GM19023 (cell line): ENCODE results near the gene FMN1.
"Not testable (repeated sequence)": the region's sequence is repeated elsewhere in the genome, so short reads cannot be mapped to it uniquely, and the experiment has no call there.

Experiments used
- ATAC-seq: cut with Tn5 transposase; IDR thresholded peaks from one replicate; pipeline ENCODE4 v1.9.1; 2021; ENCODE audit warnings: mild to moderate bottlenecking, moderate library complexity; ENCODE audit not compliant: unreplicated experiment

Gene FMN1

GRCh38 chr15:32991619-32992111, 202.8 kb downstream of the FMN1 start:
- ATAC-seq = no peak

GRCh38 chr15:32990071-32990470, 204.4 kb downstream of the FMN1 start:
- no peak for ATAC-seq

- no peak for ATAC-seq
Observed at GRCh38 chr15:32987067-32987466, 207.4 kb downstream of the FMN1 start.

- ATAC-seq = no peak
Observed at GRCh38 chr15:32986147-32986546, 208.4 kb downstream of the FMN1 start.

- ATAC-seq = no peak
Observed at GRCh38 chr15:32983679-32984078, 210.8 kb downstream of the FMN1 start.

DNA sequence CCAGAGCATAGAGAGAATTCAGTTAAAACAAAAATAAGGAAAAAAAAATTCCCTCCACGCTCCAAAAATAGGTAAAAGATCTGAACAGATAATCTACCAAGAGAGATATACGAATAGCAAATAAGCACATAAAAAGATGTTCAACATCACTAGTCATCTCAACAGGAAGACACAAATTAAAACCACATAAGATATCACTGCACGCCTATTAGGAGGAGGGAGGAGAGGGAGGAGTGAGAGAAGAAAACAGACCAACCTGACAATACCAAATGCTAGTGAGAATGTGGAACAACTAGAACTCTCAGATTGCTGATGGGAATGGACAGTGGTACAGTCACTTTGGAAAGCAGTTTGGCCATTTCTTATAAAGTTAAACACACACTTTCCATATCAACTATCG, 212.5 kb downstream of the FMN1 start:
- no peak for ATAC-seq

DNA sequence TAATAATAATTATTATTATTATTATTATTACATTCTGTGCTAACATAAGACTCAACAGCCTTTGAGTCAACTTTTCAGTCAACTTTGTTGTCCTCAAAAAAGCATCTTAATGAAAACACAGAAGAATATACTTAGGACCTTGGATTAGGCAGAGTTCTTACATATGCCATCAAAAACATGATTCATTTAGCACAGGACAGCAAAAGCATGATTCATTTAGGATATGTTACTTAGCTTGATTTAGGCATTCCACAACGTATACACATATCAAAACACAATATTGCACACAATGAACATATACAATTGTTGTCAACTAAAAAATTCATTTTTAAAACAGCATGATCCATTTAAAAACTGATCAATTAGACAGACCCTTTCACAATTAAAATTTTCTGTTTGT, 213.0 kb downstream of the FMN1 start:
- ATAC-seq = no peak

DNA sequence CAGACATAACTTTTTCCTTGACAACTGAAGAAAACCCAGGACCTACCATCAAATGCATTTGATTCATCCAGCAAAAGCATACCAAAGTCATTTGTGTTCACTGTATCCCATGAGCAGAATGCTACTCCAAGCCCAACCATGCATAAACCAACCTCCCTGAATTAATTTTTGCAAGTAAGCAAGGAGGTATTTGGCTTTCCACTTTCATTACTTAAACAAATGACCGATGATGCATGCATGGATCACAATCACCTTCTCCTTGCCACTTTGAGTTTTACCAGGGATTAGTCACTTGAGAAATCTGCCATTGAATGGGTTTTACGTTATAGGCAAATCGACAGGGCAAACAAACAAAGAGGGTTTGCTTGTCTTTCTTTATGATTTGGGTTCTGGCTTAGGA, 214.8 kb downstream of the FMN1 start:
- no peak for ATAC-seq

- no peak for ATAC-seq
Observed at GRCh38 chr15:32977506-32977905, 217.0 kb downstream of the FMN1 start.

DNA sequence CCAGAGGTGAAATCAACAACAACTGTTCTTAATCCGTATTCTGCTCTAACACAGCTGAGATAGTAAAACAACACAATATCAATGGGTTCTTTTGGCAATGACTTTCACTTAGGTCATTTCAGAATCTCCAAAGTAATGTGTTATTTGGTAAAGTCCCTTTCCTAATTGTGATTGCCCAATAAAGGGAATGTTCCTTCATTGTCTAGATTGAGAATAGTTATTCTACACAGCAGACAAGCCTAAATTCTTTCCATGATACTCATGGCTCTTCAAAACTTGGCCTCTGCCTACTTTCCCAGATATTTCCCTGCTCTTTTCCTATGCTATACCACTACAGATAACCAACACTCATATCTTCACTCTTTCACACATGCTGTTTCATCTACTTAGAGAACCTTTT, 219.8 kb downstream of the FMN1 start:
- no peak for ATAC-seq

GRCh38 chr15:32972686-32973085, 221.8 kb downstream of the FMN1 start:
- no peak for ATAC-seq

DNA sequence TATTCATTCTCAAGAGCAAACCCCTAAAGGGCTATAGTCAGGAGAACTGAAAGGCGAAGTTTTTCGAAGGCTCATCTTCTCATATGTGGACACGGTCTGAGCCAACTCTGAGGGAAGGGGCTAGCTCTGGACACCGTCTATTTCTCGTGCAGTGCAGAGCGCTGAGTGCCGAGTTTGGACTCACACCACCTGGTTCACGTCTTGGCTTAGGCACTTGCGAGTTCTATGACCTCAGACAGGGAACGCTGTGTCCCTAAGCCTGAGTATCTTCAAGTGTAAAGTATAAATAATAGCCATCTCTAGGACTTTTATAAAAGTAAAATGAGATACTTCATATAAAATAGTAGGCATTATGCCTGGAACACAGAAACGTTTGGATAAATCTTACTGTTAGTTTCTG, 223.7 kb downstream of the FMN1 start:
- no peak for ATAC-seq

DNA sequence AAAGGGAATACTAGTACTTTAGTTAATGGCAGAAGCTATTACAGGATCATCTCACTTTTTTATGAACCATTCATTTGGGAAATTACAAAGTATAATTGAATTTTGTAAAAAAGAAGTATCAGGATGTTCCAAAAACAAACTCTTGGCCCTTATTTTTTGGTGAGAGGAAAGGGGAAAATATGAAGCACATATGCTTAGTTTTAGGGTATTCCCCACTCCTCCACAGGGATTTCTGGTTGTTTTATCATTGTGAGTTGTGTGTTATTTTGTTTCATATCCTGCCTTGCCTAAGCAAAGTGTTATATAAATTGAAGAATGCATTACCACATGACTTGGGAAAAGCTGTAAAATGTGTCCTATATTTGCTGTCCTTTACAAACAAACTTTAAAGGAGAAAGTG, 227.0 kb downstream of the FMN1 start:
- ATAC-seq = no peak

DNA sequence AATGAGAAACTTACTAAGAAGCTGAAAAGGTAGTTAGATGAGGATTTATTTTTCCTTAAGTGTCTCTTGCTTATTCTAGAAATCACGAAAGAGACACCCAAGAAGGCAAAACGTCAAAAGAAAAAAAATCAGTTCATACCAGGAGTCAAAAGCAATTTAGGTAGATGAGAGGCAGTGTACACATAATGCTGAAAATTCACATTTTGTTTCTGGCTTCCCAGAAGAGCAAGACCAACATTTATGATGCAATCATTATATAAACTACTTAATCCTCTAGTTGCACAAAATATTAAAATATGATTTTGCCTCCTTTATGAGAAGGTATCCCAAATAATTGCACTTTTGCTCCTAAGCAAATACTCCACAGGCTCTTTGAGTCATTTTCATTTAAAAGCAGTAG, 228.0 kb downstream of the FMN1 start:
- ATAC-seq = no peak

DNA sequence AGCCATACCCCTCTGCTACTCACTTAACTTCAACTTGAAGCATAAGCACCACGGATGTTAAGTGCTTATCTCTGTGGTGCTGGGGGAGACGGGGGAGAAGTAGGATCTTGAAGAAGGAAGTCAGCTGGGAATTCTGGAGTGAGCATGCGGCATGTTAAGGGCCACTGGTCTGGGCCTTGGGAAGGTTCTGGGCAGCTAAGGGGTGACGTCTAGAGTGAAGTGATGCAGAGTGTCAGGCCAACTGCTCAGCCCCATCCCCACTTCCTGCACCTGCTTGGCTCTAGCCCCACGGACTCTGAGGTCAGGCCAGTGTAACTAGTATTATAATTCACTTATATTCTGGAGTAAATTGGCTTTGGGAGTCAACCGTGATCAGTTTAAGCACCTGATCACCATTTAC, 228.6 kb downstream of the FMN1 start:
- no peak for ATAC-seq

DNA sequence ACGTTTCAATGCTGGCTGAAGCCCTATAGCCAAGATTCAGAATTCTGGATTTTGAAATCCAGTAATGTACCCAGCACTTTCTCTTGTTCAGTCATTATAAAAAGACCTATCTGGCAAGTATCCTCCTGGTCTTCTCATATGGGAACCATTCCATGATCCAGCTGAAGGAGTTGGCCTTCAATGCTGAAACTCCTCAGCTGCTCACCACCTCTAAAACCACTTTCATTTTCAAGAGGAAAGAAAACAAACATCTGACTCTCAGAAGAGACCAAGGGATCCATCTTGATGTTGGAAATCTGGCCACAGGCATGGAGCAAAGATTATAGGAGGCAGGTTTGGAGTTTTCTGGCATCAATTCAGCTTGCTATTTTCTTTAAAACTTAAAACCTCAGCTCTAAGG, 235.4 kb downstream of the FMN1 start:
- ATAC-seq = no peak

GRCh38 chr15:32957219-32957618, 237.3 kb downstream of the FMN1 start:
- no peak for ATAC-seq

- no peak for ATAC-seq
Observed at GRCh38 chr15:32956711-32957110, 237.8 kb downstream of the FMN1 start.

GRCh38 chr15:32956006-32956405, 238.5 kb downstream of the FMN1 start:
- no peak for ATAC-seq

- no peak for ATAC-seq
Observed at GRCh38 chr15:32953533-32953910, 241.0 kb downstream of the FMN1 start.

GRCh38 chr15:32952901-32953532, 241.5 kb downstream of the FMN1 start:
- no peak for ATAC-seq

GRCh38 chr15:32951736-32952464, 242.6 kb downstream of the FMN1 start:
- no peak for ATAC-seq

DNA sequence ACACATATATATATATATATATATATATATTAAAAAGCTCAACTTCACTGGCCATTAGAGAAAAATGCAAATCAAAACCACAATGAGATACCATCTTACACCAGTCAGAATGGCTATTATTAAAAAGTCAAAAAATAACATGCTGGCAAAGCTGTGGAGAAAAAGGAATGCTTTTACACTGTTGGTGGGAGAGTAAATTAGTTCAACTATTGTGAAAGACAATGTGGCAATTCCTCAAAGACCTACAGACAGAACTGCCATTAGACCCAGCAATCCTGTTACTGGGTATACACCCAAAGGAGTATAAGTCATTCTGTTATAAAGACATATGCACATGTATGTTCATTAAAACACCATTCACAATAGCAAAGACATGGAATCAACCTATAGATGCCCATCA, 244.5 kb downstream of the FMN1 start:
- not testable (repeated sequence) for ATAC-seq
